Glutamatergic neuron (in vitro differentiated cells): ENCODE data around the gene TSHZ2. TPM values are rescaled to one million over a fixed set of nuclear protein-coding genes. Genes with fewer than 3 reads are reported as not detected.

Source experiments
- DNase-seq: peaks from one replicate; pipeline ENCODE4 v3.0.0; 2022
- H3K27ac Mint-ChIP-seq: one replicate; pipeline ENCODE4 v1.8.0; 2020; ENCODE audit warnings: mild to moderate bottlenecking, mixed read lengths, inconsistent platforms; ENCODE audit not compliant: unreplicated experiment
- H3K27me3 Mint-ChIP-seq: one replicate; pipeline ENCODE4 v1.8.0; 2020; ENCODE audit warnings: mild to moderate bottlenecking, moderate library complexity, mixed read lengths, inconsistent platforms; ENCODE audit not compliant: unreplicated experiment
- H3K36me3 Mint-ChIP-seq: one replicate; pipeline ENCODE4 v1.8.0; 2020; ENCODE audit warnings: mild to moderate bottlenecking, mixed read lengths, inconsistent platforms; ENCODE audit not compliant: unreplicated experiment
- H3K4me1 Mint-ChIP-seq: one replicate; pipeline ENCODE4 v1.8.0; 2020; ENCODE audit warnings: mild to moderate bottlenecking, low read depth, mixed read lengths, inconsistent platforms; ENCODE audit not compliant: unreplicated experiment
- H3K4me3 Mint-ChIP-seq: one replicate; pipeline ENCODE4 v1.8.0; 2020; ENCODE audit warnings: mild to moderate bottlenecking, mixed read lengths, inconsistent platforms; ENCODE audit not compliant: unreplicated experiment
- H3K9me3 Mint-ChIP-seq: one replicate; pipeline ENCODE4 v1.8.0; 2020; ENCODE audit warnings: mild to moderate bottlenecking, moderate library complexity, mixed read lengths, inconsistent platforms; ENCODE audit not compliant: unreplicated experiment
- CTCF ChIP-seq: fragments of 200-600 bp; sonication (generic); IDR thresholded peaks from one replicate; pipeline ENCODE4 v1.5.0; 2021; ENCODE audit not compliant: partially characterized antibody, unreplicated experiment
- total RNA-seq: library from RNA; stranded (reverse); fragmentation: NEBNext Ultra II Directional; extraction: Animal tissue kit (Norgen Biotek cat#: 25700); gene quantifications from one replicate; pipeline ENCODE4 v1.2.1, GENCODE V29; 2021; ENCODE audit not compliant: unreplicated experiment

TSHZ2 gene
- total RNA-seq, 1 donor from 2014 or later: 10.0 TPM

- H3K9me3 Mint-ChIP-seq: peaks cover 2% of the 10 kb centered on the region
These were observed 434.4 kb downstream of the TSHZ2 start for GRCh38 chr20:53406580-53406979.

GRCh38 chr20:53408691-53409446, 436.7 kb downstream of the TSHZ2 start:
- no peak overlapping the region for H3K4me3 Mint-ChIP-seq
- no peak overlapping the region for H3K27ac Mint-ChIP-seq
- H3K9me3 Mint-ChIP-seq: peaks cover 2% of the 10 kb centered on the region
- TF ChIP-seq CTCF: no peak
- no peak for DNase-seq
- H3K36me3 Mint-ChIP-seq: no peaks in the 10 kb centered on the region
- no peaks in the 10 kb centered on the region for H3K27me3 Mint-ChIP-seq
- H3K4me1 Mint-ChIP-seq: peaks cover 5% of the 10 kb centered on the region

More at GRCh38 chr20:53406580-53406979, 434.4 kb downstream of the TSHZ2 start:
- no peaks in the 10 kb centered on the region for H3K36me3 Mint-ChIP-seq
- TF ChIP-seq CTCF: no peak
- no peaks in the 10 kb centered on the region for H3K27me3 Mint-ChIP-seq
- no peak overlapping the region for H3K4me3 Mint-ChIP-seq
- H3K4me1 Mint-ChIP-seq: no peaks in the 10 kb centered on the region
- DNase-seq: no peak
- H3K27ac Mint-ChIP-seq: no peak overlapping the region

GRCh38 chr20:53409447-53409717, 437.2 kb downstream of the TSHZ2 start:
- Mint-ChIP-seq H3K4me1 (peaks cover 5% of the 10 kb centered on the region), H3K36me3 (no peaks in the 10 kb centered on the region), H3K27ac (no peak overlapping the region), H3K4me3 (no peak overlapping the region), H3K9me3 (peaks cover 2% of the 10 kb centered on the region), H3K27me3 (no peaks in the 10 kb centered on the region)
- no peak for DNase-seq
- no peak for TF ChIP-seq CTCF

- peaks cover 5% of the 10 kb centered on the region for H3K4me1 Mint-ChIP-seq
- TF ChIP-seq CTCF: no peak
- no peaks in the 10 kb centered on the region for H3K36me3 Mint-ChIP-seq
- peaks cover 4% of the 10 kb centered on the region for H3K9me3 Mint-ChIP-seq
- H3K27ac Mint-ChIP-seq: no peak overlapping the region
- no peak for DNase-seq
- no peaks in the 10 kb centered on the region for H3K27me3 Mint-ChIP-seq
- no peak overlapping the region for H3K4me3 Mint-ChIP-seq
These were observed 439.0 kb downstream of the TSHZ2 start for GRCh38 chr20:53411129-53411528.

- no peak for DNase-seq
- Mint-ChIP-seq H3K36me3 (no peaks in the 10 kb centered on the region), H3K27me3 (no peaks in the 10 kb centered on the region), H3K4me3 (no peak overlapping the region), H3K4me1 (peaks cover 5% of the 10 kb centered on the region), H3K9me3 (peaks cover 4% of the 10 kb centered on the region), H3K27ac (no peak overlapping the region)
- no peak for TF ChIP-seq CTCF
These were observed 439.7 kb downstream of the TSHZ2 start for GRCh38 chr20:53411891-53412290.
